AG04450 (cell line): ENCODE data around the gene GRHL1. TPM values are rescaled to one million over a fixed set of nuclear protein-coding genes. Genes with fewer than 3 reads are reported as not detected.

Experiments
- CTCF ChIA-PET: fragments of 300-600, 350-600 bp; formaldehyde crosslinking; extraction: SDS; loops from one replicate; lab custom pipeline; 2022; ENCODE audit warnings: antibody characterized with exemption, inconsistent platforms; lab: Charles Lee
- POLR2A ChIA-PET: fragments of 350-600 bp; formaldehyde crosslinking; extraction: SDS; loops from one replicate; lab custom pipeline; 2021; ENCODE audit warnings: antibody characterized with exemption, inconsistent platforms; lab: Yijun Ruan, JAX
- DNase-seq: peaks from one replicate; pipeline ENCODE4 v3.0.0-alpha.2; 2011; ENCODE audit warnings: low read depth, low spot score
- H3K27ac ChIP-seq: one replicate; pipeline ENCODE4 v1.5.1; 2012; ENCODE audit warnings: low read depth, low read length, control low read depth
- H3K27me3 ChIP-seq: one replicate; pipeline ENCODE4 v1.6.0; 2012; ENCODE audit warnings: low read length; ENCODE audit not compliant: control insufficient read depth, insufficient read depth
- H3K4me3 ChIP-seq: 2 replicates; pipeline ENCODE4 v1.5.1; 2011; ENCODE audit warnings: mild to moderate bottlenecking, low read depth, low read length, control low read depth
- H3K9me3 ChIP-seq: 2 replicates; pipeline ENCODE4 v1.5.1; 2012; ENCODE audit warnings: low read length; ENCODE audit not compliant: control insufficient read depth, insufficient read depth
- polyA plus RNA-seq: library from polyadenylated mRNA; depleted of rRNA; stranded (reverse); fragments of >200 nt; gene quantifications from 2 replicates; pipeline ENCODE4 v1.2.3, GENCODE V29; 2011
- TF ChIP-seq, protein P1 (sequence below): IDR thresholded peaks from 2 replicates; pipeline ENCODE4 v1.5.1; 2011; ENCODE audit warnings: low read depth, low read length, control low read depth, inconsistent platforms

GRHL1 gene
- polyA plus RNA-seq, 1 experiment = 0.64 TPM

DNA sequence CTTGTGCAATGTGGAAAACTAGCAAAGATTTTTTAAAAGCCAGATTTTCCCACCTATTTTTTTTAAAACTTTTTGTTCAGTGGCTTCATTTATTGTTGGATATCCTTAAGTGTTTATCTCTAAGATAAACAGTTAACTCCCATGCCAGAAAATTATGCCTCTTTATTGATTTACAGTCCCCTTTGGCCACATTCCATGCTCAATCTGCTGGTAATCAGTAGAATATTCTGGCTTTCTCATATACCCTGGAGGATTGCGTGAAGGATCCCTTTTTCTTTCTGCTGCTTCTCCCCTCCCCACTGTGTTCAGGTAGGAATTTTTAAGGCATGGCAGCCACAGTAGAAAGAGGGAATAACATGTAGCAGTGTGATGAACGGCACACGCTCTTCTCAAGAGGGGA is 2.6 kb downstream of the GRHL1 start:
- Histone ChIP-seq H3K9me3 (no peaks in the 10 kb centered on the region; the same call in 1 of the 2 replicates), H3K27ac (no peak overlapping the region), H3K27me3 (peaks cover 28% of the 10 kb centered on the region), H3K4me3 (no peak overlapping the region)
- ChIA-PET POLR2A (no interaction called here), CTCF (no interaction called here)
- TF ChIP-seq, protein P1, sequence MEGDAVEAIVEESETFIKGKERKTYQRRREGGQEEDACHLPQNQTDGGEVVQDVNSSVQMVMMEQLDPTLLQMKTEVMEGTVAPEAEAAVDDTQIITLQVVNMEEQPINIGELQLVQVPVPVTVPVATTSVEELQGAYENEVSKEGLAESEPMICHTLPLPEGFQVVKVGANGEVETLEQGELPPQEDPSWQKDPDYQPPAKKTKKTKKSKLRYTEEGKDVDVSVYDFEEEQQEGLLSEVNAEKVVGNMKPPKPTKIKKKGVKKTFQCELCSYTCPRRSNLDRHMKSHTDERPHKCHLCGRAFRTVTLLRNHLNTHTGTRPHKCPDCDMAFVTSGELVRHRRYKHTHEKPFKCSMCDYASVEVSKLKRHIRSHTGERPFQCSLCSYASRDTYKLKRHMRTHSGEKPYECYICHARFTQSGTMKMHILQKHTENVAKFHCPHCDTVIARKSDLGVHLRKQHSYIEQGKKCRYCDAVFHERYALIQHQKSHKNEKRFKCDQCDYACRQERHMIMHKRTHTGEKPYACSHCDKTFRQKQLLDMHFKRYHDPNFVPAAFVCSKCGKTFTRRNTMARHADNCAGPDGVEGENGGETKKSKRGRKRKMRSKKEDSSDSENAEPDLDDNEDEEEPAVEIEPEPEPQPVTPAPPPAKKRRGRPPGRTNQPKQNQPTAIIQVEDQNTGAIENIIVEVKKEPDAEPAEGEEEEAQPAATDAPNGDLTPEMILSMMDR = no peak
- DNase-seq = no peak

GRCh38 chr2:9958057-9958456 is 6.6 kb downstream of the GRHL1 start:
- Histone ChIP-seq H3K4me3 (no peak overlapping the region), H3K27ac (no peak overlapping the region), H3K27me3 (peaks cover 12% of the 10 kb centered on the region), H3K9me3 (no peaks in the 10 kb centered on the region)
- ChIA-PET CTCF (interaction anchor here (0.7 to 0.9 kb wide), 2 partner anchors 27 to 477 kb away, joined by 3 to 4 read pairs; no protein-coding TSS in a partner anchor), POLR2A (no interaction called here)
- TF ChIP-seq, protein P1 = no peak
- DNase-seq = no peak

DNA sequence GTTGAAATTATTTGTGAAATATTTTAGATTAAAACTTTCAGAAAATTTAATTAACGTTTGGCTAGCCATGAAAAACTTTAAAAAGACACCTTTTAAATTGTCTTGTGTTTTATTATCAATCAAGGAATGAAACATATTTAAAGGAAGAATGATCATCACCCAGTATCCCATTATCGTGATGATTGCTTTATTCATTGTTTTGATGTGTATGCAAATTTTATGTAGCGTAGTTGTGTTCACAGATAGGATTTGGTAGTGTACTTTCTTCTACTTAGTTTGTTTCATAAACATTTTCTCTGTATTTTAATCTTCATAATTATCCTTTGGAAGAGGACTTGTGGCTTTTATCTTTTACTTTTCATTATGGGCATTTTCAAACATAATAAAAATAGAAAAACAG is 7.8 kb downstream of the GRHL1 start:
- POLR2A ChIA-PET = no interaction called here
- Histone ChIP-seq H3K27me3 (peaks cover 11% of the 10 kb centered on the region), H3K4me3 (no peak overlapping the region), H3K27ac (no peak overlapping the region), H3K9me3 (no peaks in the 10 kb centered on the region)
- CTCF ChIA-PET = interaction anchor here (3.9 kb wide), 1 partner anchor 25 kb away, joined by 20 read pairs; no protein-coding TSS in a partner anchor
- DNase-seq = no peak
- TF ChIP-seq, protein P1 = no peak

- TF ChIP-seq, protein P1 = no peak
- H3K4me3 ChIP-seq = no peak overlapping the region
- CTCF ChIA-PET = interaction anchor here (0.7 to 3.9 kb wide), 4 partner anchors 9 to 162 kb away, joined by 3 to 20 read pairs (median 4); no protein-coding TSS in a partner anchor
- no peaks in the 10 kb centered on the region for H3K9me3 ChIP-seq
- H3K27me3 ChIP-seq = no peaks in the 10 kb centered on the region
- no peak for DNase-seq
- POLR2A ChIA-PET = no interaction called here
- no peak overlapping the region for H3K27ac ChIP-seq
Observed at GRCh38 chr2:9961013-9961412, 9.5 kb downstream of the GRHL1 start.

DNA sequence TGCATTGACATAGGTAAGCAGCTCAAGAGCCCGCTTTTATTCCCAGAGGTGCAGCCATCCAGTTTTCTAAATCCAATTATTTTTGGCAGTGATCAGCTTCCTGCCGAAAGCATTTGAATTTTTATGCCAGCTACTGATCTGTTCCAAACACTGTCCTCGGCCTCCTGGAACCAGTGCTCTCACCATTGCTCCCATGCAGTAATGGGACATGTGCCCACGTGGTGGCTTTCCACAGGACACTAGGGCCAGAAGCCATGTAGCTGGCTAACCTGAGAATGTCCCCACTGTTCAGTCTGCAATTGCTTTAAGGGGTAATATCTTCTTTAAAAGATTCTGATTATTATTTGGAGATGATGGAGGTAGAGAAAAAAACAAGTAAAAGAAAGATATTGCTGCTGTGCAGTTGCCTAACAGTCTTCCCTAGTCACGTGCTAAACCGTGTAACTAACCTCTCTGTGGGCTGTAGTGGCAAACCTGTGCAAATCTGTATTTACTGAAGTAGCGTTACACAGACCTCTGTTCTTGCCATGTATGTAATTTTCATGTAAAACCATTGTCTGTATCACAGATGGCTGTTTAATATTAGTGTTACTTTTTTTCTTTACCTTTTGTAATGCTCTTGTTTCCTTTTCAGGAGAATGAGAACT is 13.0 kb downstream of the GRHL1 start:
- H3K27me3 ChIP-seq = no peaks in the 10 kb centered on the region
- TF ChIP-seq, protein P1 = no peak
- H3K27ac ChIP-seq = no peak overlapping the region
- DNase-seq = no peak
- POLR2A ChIA-PET = no interaction called here
- H3K4me3 ChIP-seq = no peak overlapping the region
- H3K9me3 ChIP-seq = no peaks in the 10 kb centered on the region
- CTCF ChIA-PET = interaction anchor here (1.2 kb wide), 1 partner anchor 20 kb away, joined by 5 read pairs; no protein-coding TSS in a partner anchor
